CD4-positive, CD25-positive, alpha-beta regulatory T cell (primary cell): ENCODE measurements around the gene SHC1. TPM values are rescaled to one million over a fixed set of nuclear protein-coding genes. Genes with fewer than 3 reads are reported as not detected.
A peak's percentile ranks its signal among the peaks of the same experiment; 100 is the strongest.
"Not testable (repeated sequence)": the region's sequence is repeated elsewhere in the genome, so short reads cannot be mapped to it uniquely, and the experiment has no call there.

ENCODE experiments used
- ATAC-seq, 2 donors: fragments of 150-1000 bp; cut with Tn5 transposase; one replicate each; pipeline ENCODE4 v1.10.0; 2021; ENCODE audit warnings: low read depth in 2 of 2, moderate number of reproducible peaks in 2 of 2, moderate library complexity in 1 of 2
- DNase-seq, 3 donors: peaks; one replicate each; pipeline versions ENCODE4 v3.0.0 to v3.0.0-alpha.2; 2012 to 2022; ENCODE audit warnings: mixed read lengths in 1 of 3
- H3K27ac ChIP-seq: one replicate; pipeline ENCODE4 v1.7.0; 2013; ENCODE audit warnings: mild to moderate bottlenecking, low read length; ENCODE audit not compliant: insufficient read depth, poor library complexity, severe bottlenecking
- H3K27me3 ChIP-seq: one replicate; pipeline ENCODE4 v1.7.0; 2013; ENCODE audit warnings: low read length; ENCODE audit not compliant: control insufficient read depth, insufficient read depth
- H3K36me3 ChIP-seq: one replicate; pipeline ENCODE4 v1.7.0; 2013; ENCODE audit warnings: mild to moderate bottlenecking, low read length, moderate library complexity; ENCODE audit not compliant: control insufficient read depth, insufficient read depth
- H3K4me1 ChIP-seq: 2 replicates; pipeline ENCODE4 v1.7.0; 2013; ENCODE audit warnings: mild to moderate bottlenecking, low read length; ENCODE audit not compliant: insufficient read depth, control insufficient read depth, poor library complexity, severe bottlenecking
- H3K4me3 ChIP-seq: one replicate; pipeline ENCODE4 v1.7.0; 2013; ENCODE audit warnings: low read depth, mild to moderate bottlenecking, low read length, moderate library complexity
- H3K9me3 ChIP-seq, 2 experiments: 1 replicate in 1 of 2; 2 replicates in 1 of 2; pipeline ENCODE4 v1.7.0; 2013; ENCODE audit warnings: low read length in 2 of 2, mild to moderate bottlenecking in 1 of 2, moderate library complexity in 1 of 2; ENCODE audit not compliant: control insufficient read depth in 2 of 2
- H3K27ac Mint-ChIP-seq, 3 donors: one replicate each; pipeline ENCODE4 v1.8.0; 2020 to 2022; ENCODE audit warnings: mild to moderate bottlenecking in 3 of 3, mixed read lengths in 3 of 3, moderate library complexity in 2 of 3
- H3K27me3 Mint-ChIP-seq: one replicate; pipeline ENCODE4 v1.8.0; 2022; ENCODE audit warnings: mild to moderate bottlenecking, mixed read lengths
- H3K36me3 Mint-ChIP-seq: one replicate; pipeline ENCODE4 v1.8.0; 2020; ENCODE audit warnings: mixed read lengths
- H3K4me1 Mint-ChIP-seq, 4 donors: one replicate each; pipeline ENCODE4 v1.8.0; 2020 to 2022; ENCODE audit warnings: mixed read lengths in 4 of 4, mild to moderate bottlenecking in 1 of 4
- H3K4me3 Mint-ChIP-seq, 4 donors: one replicate each; pipeline ENCODE4 v1.8.0; 2020 to 2022; ENCODE audit warnings: mild to moderate bottlenecking in 4 of 4, mixed read lengths in 4 of 4, moderate library complexity in 3 of 4
- H3K9me3 Mint-ChIP-seq, 7 donors: one replicate each; pipeline ENCODE4 v1.8.0; 2020 to 2022; ENCODE audit warnings: mixed read lengths in 7 of 7, mild to moderate bottlenecking in 3 of 7, moderate library complexity in 2 of 7
- polyA plus RNA-seq, 4 donors: library from polyadenylated mRNA; unstranded; fragments of 300-500 nt; fragmentation: Illumina TruSeq; gene quantifications; one replicate each; pipeline ENCODE4 v1.2.3, GENCODE V29; 2021
- total RNA-seq: library from RNA; stranded (reverse); gene quantifications from one replicate; pipeline ENCODE4 v1.2.3, GENCODE V29; 2022

The SHC1 gene
- total and polyA plus RNA-seq, 5 donors from 2014 or later = 27.0 to 71.3 (median 31.6) TPM

DNA sequence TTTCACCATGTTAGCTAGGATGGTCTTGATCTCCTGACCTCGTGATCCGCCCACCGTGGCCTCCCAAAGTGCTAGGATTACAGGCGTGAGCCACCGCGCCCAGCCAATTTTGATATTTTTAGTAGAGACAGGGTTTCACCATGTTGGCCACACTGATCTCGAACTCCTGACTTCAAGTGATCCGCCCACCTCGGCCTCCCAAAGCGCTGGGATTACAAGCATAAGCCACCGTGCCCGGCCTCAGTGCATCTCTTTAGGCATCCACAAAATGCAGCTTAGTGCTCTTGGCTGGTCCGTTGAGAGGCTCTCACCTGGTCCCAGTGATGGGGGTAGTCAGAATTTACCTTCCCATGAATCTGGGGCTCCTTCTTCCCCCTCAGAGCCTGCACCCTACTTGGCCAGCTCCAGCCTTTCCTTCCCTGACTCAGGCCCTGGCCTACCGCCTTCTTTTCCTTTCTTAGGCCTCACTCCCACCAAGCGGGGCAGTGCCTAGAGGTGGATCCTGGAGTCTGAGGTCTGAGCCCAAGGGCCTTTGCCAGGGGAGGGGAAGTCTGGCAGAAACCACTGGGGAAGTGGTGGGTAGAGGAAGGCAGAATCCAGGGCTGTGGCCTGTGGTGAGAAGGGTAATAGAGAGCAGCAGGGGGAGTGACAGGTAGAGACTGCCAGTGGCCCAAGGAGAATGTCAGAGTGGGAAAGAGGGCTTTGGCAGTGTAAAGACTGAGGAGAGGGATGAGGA lies 26.6 kb upstream of the SHC1 start:
- Histone ChIP-seq H3K4me1 (peaks cover 29% of the 10 kb centered on the region), H3K4me3 (no peak overlapping the region), H3K27me3 (no peaks in the 10 kb centered on the region), H3K9me3 (no peaks in the 10 kb centered on the region), H3K27ac (no peak overlapping the region), H3K36me3 (no peaks in the 10 kb centered on the region)
- Mint-ChIP-seq H3K27me3 (no peaks in the 10 kb centered on the region), H3K36me3 (peaks cover 3% of the 10 kb centered on the region), H3K4me3 (peak overlapping the region in 2 of 4 donors; percentile 27 to 85), H3K27ac (peak overlapping the region in 2 of 3 donors; percentile 14 to 73), H3K9me3 (peaks cover 0 to 2% (median 0%) of the 10 kb centered on the region in 7 donors), H3K4me1 (peaks cover 0 to 33% (median 15%) of the 10 kb centered on the region in 4 donors)
- ATAC-seq = no peak
- DNase-seq = no peak

GRCh38 chr1:154995301-154995983 lies 24.9 kb upstream of the SHC1 start:
- Mint-ChIP-seq H3K4me3 (peak overlapping the region in 1 of 4 donors; percentile 65), H3K4me1 (peaks cover 0 to 33% (median 15%) of the 10 kb centered on the region in 4 donors), H3K27ac (peak overlapping the region in 1 of 3 donors; percentile 24)
- not testable (repeated sequence) for H3K4me3 ChIP-seq, H3K36me3 Mint-ChIP-seq, H3K9me3 ChIP-seq, H3K36me3 ChIP-seq, ATAC-seq, H3K27me3 ChIP-seq, H3K27ac ChIP-seq, H3K9me3 Mint-ChIP-seq, DNase-seq, H3K27me3 Mint-ChIP-seq
- peaks cover 18% of the 10 kb centered on the region for H3K4me1 ChIP-seq

GRCh38 chr1:154994591-154994990 lies 24.0 kb upstream of the SHC1 start:
- peaks cover 11% of the 10 kb centered on the region for H3K36me3 ChIP-seq
- no peak for DNase-seq
- Mint-ChIP-seq H3K9me3 (no peaks in the 10 kb centered on the region), H3K36me3 (peaks cover 6% of the 10 kb centered on the region), H3K27me3 (no peaks in the 10 kb centered on the region), H3K27ac (peak overlapping the region in 2 of 3 donors; percentile 24 to 55), H3K4me1 (peaks cover 0 to 26% (median 11%) of the 10 kb centered on the region in 4 donors), H3K4me3 (peak overlapping the region in 1 of 4 donors; percentile 65)
- no peaks in the 10 kb centered on the region for H3K9me3 ChIP-seq
- ATAC-seq = no peak
- no peaks in the 10 kb centered on the region for H3K27me3 ChIP-seq
- H3K27ac ChIP-seq = no peak overlapping the region
- H3K4me1 ChIP-seq = peaks cover 10% of the 10 kb centered on the region
- H3K4me3 ChIP-seq = no peak overlapping the region

GRCh38 chr1:154994269-154994587 lies 23.7 kb upstream of the SHC1 start:
- H3K9me3 Mint-ChIP-seq = no peaks in the 10 kb centered on the region
- H3K27me3 Mint-ChIP-seq = no peaks in the 10 kb centered on the region
- H3K9me3 ChIP-seq = no peaks in the 10 kb centered on the region
- peaks cover 9% of the 10 kb centered on the region for H3K36me3 Mint-ChIP-seq
- H3K4me3 ChIP-seq = no peak overlapping the region
- H3K36me3 ChIP-seq = peaks cover 15% of the 10 kb centered on the region
- no peaks in the 10 kb centered on the region for H3K27me3 ChIP-seq
- H3K4me1 Mint-ChIP-seq = peaks cover 0 to 28% (median 9%) of the 10 kb centered on the region in 4 donors
- ATAC-seq = no peak
- no peak overlapping the region for H3K27ac ChIP-seq
- peaks cover 7% of the 10 kb centered on the region for H3K4me1 ChIP-seq
- peak overlapping the region in 1 of 4 donors; percentile 65 for H3K4me3 Mint-ChIP-seq
- no peak overlapping the region for H3K27ac Mint-ChIP-seq
- no peak for DNase-seq

DNA sequence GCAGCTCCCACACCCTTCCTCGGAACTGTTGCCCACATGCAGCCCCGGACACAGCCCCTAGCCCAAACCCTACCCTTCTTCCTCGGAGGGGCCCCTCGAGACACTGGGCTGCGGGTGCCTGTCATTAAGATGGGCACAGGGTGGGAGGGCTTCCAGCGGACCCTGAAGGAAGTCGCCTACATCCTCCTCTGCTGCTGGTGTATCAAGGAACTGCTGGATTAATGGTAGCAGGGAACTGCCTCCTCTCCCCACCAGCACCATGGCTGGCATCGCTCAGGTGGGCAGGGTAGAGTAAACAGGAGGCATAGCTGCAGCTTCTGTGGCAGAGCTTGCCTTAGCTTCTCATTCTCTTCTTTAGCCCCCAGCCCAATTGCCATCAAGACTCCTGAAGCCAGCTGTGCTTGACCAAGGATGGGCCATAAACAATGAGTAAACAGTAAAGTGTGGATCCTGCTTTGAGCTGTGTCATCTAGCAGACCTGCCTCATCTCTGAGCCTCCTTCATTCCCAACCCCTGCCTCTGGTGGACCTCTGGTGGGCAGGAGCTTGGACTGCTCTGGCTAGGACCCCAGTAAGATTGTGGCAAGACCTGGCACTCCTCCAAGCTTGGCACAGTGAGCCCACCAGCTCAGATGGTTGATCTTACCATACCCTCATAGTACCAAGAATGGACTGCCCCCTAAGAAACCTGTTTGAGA lies 23.2 kb upstream of the SHC1 start, which contains the start of gene LENEP:
TSS of gene LENEP (plus strand) at position 15 of the 697 bp plus-strand sequence. CDS start at position 37, 22 bp downstream.
- Mint-ChIP-seq H3K4me1 (peaks cover 0 to 28% (median 8%) of the 10 kb centered on the region in 4 donors), H3K27me3 (no peaks in the 10 kb centered on the region), H3K36me3 (peaks cover 9% of the 10 kb centered on the region), H3K27ac (peak within 1 kb of the TSS in 1 of 3 donors; percentile 56), H3K9me3 (no peaks in the 10 kb centered on the region), H3K4me3 (peak within 1 kb of the TSS in 1 of 4 donors; percentile 65)
- DNase-seq (no peak), ATAC-seq (no peak)
- H3K4me3 ChIP-seq = no peak within 1 kb of the TSS
- peaks cover 2% of the 10 kb centered on the region for H3K4me1 ChIP-seq
- H3K27me3 ChIP-seq = no peaks in the 10 kb centered on the region
- H3K27ac ChIP-seq = no peak within 1 kb of the TSS
- peaks cover 18% of the 10 kb centered on the region for H3K36me3 ChIP-seq
- no peaks in the 10 kb centered on the region for H3K9me3 ChIP-seq

GRCh38 chr1:154992721-154993571 lies 22.4 kb upstream of the SHC1 start:
- Histone ChIP-seq H3K36me3 (peaks cover 26% of the 10 kb centered on the region), H3K9me3 (no peaks in the 10 kb centered on the region), H3K27ac (no peak overlapping the region), H3K4me1 (no peaks in the 10 kb centered on the region), H3K4me3 (no peak overlapping the region), H3K27me3 (no peaks in the 10 kb centered on the region)
- ATAC-seq (no peak), DNase-seq (no peak)
- Mint-ChIP-seq H3K4me3 (no peak overlapping the region), H3K36me3 (peaks cover 13% of the 10 kb centered on the region), H3K4me1 (peaks cover 0 to 30% (median 7%) of the 10 kb centered on the region in 4 donors), H3K27me3 (no peaks in the 10 kb centered on the region), H3K9me3 (no peaks in the 10 kb centered on the region), H3K27ac (no peak overlapping the region)

DNA sequence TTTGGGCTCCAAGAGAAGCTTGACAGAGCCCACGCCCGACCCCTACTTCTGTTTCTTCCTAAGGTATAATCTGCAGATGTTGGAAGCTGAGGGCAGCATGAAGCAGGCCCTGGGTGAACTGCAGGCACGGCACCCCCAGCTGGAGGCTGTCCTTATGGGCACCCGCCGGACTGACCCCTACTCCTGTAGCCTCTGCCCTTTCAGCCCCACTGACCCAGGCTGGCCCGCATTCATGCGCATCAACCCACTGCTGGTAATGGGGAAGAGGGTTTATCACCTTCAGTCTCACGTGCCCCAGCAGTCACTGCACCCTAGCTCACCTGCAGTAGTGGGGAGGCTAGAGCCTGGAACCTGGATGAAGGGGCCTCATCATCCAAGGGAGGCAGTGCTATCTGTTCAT lies 19.7 kb upstream of the SHC1 start:
- Mint-ChIP-seq H3K9me3 (no peaks in the 10 kb centered on the region), H3K36me3 (peaks cover 13% of the 10 kb centered on the region), H3K27me3 (no peaks in the 10 kb centered on the region), H3K4me3 (no peak overlapping the region), H3K4me1 (peaks cover 0 to 18% (median 7%) of the 10 kb centered on the region in 4 donors), H3K27ac (no peak overlapping the region)
- DNase-seq = no peak
- H3K36me3 ChIP-seq = peaks cover 30% of the 10 kb centered on the region
- no peak overlapping the region for H3K4me3 ChIP-seq
- ATAC-seq = no peak
- H3K4me1 ChIP-seq = peaks cover under 1% of the 10 kb centered on the region
- no peak overlapping the region for H3K27ac ChIP-seq
- H3K27me3 ChIP-seq = no peaks in the 10 kb centered on the region
- H3K9me3 ChIP-seq = no peaks in the 10 kb centered on the region
